Measurements from ENCODE around the gene POLR3GL.

DNA sequence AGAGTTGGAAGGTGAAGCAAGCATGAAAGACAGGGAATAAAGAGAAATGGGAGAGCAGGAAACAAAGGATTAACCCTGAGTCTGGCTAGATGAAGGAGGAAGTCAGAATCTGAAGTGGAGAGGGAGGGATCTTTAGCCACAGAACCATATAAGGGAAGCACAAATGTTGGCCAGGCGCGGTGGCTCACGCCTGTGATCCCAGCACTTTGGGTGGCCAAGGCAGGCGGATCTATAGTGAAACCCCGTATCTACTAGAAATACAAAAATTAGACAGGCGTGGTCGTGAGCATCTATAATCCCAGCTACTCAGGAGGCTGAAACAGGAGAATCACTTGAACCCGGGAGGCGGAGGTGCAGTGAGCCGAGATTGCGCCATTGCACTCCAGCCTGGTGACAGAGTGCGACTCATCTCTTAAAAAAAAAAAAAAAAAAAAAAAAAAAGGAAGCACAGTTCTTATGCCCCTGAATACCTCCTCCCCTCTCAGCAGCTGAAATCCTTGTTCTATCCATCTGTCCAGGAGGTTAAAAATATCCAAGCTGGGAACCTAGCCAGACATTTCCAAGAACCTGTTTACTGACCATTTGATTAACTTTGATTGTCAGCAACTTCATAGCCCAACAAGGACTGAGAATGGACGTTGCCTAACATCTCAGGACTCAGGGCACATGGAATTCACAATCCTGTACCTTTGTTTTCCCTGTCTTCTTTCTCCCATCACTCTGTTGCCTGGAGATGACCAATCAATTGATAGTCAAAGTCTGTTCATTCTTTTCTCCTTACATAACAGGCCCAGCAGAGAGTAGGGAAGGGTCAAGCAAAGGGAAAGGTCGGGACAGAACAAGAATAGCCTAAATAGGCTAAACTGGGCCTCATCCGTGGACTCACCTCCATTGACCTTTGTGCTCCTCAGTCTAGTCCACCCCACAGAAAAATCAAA, 21.3 kb downstream of the POLR3GL start:
- TF ChIP-seq, protein P1, sequence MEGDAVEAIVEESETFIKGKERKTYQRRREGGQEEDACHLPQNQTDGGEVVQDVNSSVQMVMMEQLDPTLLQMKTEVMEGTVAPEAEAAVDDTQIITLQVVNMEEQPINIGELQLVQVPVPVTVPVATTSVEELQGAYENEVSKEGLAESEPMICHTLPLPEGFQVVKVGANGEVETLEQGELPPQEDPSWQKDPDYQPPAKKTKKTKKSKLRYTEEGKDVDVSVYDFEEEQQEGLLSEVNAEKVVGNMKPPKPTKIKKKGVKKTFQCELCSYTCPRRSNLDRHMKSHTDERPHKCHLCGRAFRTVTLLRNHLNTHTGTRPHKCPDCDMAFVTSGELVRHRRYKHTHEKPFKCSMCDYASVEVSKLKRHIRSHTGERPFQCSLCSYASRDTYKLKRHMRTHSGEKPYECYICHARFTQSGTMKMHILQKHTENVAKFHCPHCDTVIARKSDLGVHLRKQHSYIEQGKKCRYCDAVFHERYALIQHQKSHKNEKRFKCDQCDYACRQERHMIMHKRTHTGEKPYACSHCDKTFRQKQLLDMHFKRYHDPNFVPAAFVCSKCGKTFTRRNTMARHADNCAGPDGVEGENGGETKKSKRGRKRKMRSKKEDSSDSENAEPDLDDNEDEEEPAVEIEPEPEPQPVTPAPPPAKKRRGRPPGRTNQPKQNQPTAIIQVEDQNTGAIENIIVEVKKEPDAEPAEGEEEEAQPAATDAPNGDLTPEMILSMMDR (IDR thresholded peaks at IDR 0.05), result no peak
- TF ChIP-seq POLR2A (IDR thresholded peaks at IDR 0.05), result no peak

Measured in body of pancreas (tissue), 4 donors.